Progenitor cell of endocrine pancreas (in vitro differentiated cells): ENCODE measurements around the gene ADAT2. TPM values are rescaled to one million over a fixed set of nuclear protein-coding genes. Genes with fewer than 3 reads are reported as not detected.
A peak's percentile ranks its signal among the peaks of the same experiment; 100 is the strongest.

Experiments
- DNase-seq: peaks from one replicate; pipeline ENCODE4 v3.0.0; 2021; ENCODE audit warnings: low spot score; ENCODE audit not compliant: unreplicated experiment
- H3K27ac Mint-ChIP-seq: 2 replicates; pipeline ENCODE4 v1.8.0; 2021; ENCODE audit warnings: mild to moderate bottlenecking, moderate library complexity, mixed read lengths
- H3K27me3 Mint-ChIP-seq: 2 replicates; pipeline ENCODE4 v1.8.0; 2021; ENCODE audit warnings: mixed read lengths
- H3K36me3 Mint-ChIP-seq: 2 replicates; pipeline ENCODE4 v1.8.0; 2022; ENCODE audit warnings: mixed read lengths; ENCODE audit not compliant: insufficient read depth
- H3K4me1 Mint-ChIP-seq: 2 replicates; pipeline ENCODE4 v1.8.0; 2021; ENCODE audit warnings: low read depth, mixed read lengths
- H3K4me3 Mint-ChIP-seq: 2 replicates; pipeline ENCODE4 v1.8.0; 2021; ENCODE audit warnings: low read depth, mild to moderate bottlenecking, moderate library complexity, mixed read lengths
- H3K9me3 Mint-ChIP-seq: 2 replicates; pipeline ENCODE4 v1.8.0; 2021; ENCODE audit warnings: low read depth, mixed read lengths
- total RNA-seq: library from RNA; stranded (reverse); gene quantifications from 2 replicates; pipeline ENCODE4 v1.2.1, GENCODE V29; 2021
- TF ChIP-seq, protein P1 (sequence below): fragments of 200-600 bp; sonication (generic); IDR thresholded peaks from one replicate; pipeline ENCODE4 v1.5.0; 2021; ENCODE audit warnings: antibody characterized with exemption, mild to moderate bottlenecking; ENCODE audit not compliant: unreplicated experiment

The ADAT2 gene
- total RNA-seq, 1 donor from 2014 or later: 11.4 TPM

- no peak overlapping the region for H3K27ac Mint-ChIP-seq
- H3K4me1 Mint-ChIP-seq: peaks cover 3% of the 10 kb centered on the region
- H3K36me3 Mint-ChIP-seq: peaks cover 1% of the 10 kb centered on the region
- TF ChIP-seq, protein P1, sequence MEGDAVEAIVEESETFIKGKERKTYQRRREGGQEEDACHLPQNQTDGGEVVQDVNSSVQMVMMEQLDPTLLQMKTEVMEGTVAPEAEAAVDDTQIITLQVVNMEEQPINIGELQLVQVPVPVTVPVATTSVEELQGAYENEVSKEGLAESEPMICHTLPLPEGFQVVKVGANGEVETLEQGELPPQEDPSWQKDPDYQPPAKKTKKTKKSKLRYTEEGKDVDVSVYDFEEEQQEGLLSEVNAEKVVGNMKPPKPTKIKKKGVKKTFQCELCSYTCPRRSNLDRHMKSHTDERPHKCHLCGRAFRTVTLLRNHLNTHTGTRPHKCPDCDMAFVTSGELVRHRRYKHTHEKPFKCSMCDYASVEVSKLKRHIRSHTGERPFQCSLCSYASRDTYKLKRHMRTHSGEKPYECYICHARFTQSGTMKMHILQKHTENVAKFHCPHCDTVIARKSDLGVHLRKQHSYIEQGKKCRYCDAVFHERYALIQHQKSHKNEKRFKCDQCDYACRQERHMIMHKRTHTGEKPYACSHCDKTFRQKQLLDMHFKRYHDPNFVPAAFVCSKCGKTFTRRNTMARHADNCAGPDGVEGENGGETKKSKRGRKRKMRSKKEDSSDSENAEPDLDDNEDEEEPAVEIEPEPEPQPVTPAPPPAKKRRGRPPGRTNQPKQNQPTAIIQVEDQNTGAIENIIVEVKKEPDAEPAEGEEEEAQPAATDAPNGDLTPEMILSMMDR: no peak
- no peak for DNase-seq
- no peaks in the 10 kb centered on the region for H3K9me3 Mint-ChIP-seq
- H3K4me3 Mint-ChIP-seq: no peak overlapping the region
- no peaks in the 10 kb centered on the region for H3K27me3 Mint-ChIP-seq
These were observed 24.5 kb downstream of the ADAT2 start for GRCh38 chr6:143426026-143426425.

GRCh38 chr6:143419526-143419925, 31.0 kb downstream of the ADAT2 start:
- TF ChIP-seq, protein P1: no peak
- H3K27me3 Mint-ChIP-seq: no peaks in the 10 kb centered on the region
- no peaks in the 10 kb centered on the region for H3K9me3 Mint-ChIP-seq
- no peak for DNase-seq
- H3K4me1 Mint-ChIP-seq: no peaks in the 10 kb centered on the region
- no peak overlapping the region for H3K4me3 Mint-ChIP-seq
- no peak overlapping the region for H3K27ac Mint-ChIP-seq
- H3K36me3 Mint-ChIP-seq: no peaks in the 10 kb centered on the region

GRCh38 chr6:143414769-143415168, 35.7 kb downstream of the ADAT2 start:
- no peak for DNase-seq
- Mint-ChIP-seq H3K27ac (no peak overlapping the region), H3K4me3 (no peak overlapping the region), H3K9me3 (peaks cover 5% of the 10 kb centered on the region), H3K27me3 (no peaks in the 10 kb centered on the region), H3K4me1 (peaks cover 22% of the 10 kb centered on the region), H3K36me3 (peaks cover 2% of the 10 kb centered on the region)
- TF ChIP-seq, protein P1: no peak

DNA sequence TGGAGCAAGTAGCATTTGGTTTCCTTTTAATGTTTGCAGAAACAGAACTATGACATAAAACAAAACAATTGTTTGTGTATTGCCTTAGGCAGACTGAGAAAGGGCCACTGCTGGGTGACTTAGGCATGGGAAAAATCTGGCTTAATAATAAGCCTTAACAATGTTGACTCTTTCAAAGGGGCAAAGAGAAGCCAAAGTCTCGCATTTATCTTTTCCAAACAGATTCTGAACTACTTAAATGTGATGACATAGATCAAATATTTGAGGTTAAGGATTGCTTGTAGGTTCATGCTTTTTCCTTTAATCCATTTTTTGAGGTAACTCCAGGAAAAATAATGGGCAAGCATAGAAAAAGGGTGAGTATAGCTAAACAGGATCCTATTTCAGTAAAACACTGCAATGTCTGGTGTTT, 39.6 kb downstream of the ADAT2 start:
- H3K4me3 Mint-ChIP-seq: no peak overlapping the region
- TF ChIP-seq, protein P1: no peak
- peaks cover 23% of the 10 kb centered on the region for H3K4me1 Mint-ChIP-seq
- peaks cover 2% of the 10 kb centered on the region for H3K36me3 Mint-ChIP-seq
- H3K9me3 Mint-ChIP-seq: peaks cover 12% of the 10 kb centered on the region
- peak overlapping the region; percentile 73 for H3K27ac Mint-ChIP-seq
- no peaks in the 10 kb centered on the region for H3K27me3 Mint-ChIP-seq
- no peak for DNase-seq

DNA sequence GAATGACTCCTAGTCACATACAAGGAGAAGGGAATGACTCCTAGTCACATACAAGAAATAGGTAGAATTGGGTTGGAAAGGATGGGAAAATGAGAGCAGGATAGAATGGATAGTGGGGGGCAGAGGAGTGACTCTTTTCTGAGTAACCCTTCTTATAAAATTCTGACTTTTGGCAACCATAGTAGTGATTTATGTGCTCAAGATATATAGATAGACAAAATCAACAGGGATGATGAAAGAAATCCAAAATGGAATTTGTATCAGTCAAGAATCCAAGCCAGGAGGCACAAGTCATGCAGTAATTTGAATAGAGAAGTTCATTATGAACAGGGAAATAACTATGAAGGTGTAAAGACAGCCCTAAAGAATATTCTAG, 41.7 kb downstream of the ADAT2 start:
- Mint-ChIP-seq H3K9me3 (peaks cover 12% of the 10 kb centered on the region), H3K27ac (peak overlapping the region; percentile 27), H3K4me3 (no peak overlapping the region), H3K27me3 (no peaks in the 10 kb centered on the region), H3K4me1 (peaks cover 20% of the 10 kb centered on the region), H3K36me3 (peaks cover 2% of the 10 kb centered on the region)
- TF ChIP-seq, protein P1: no peak
- DNase-seq: no peak
